CD14-positive monocyte (primary cell): ENCODE results near the gene DUSP1. TPM values are rescaled to one million over a fixed set of nuclear protein-coding genes. Genes with fewer than 3 reads are reported as not detected.
A peak's percentile ranks its signal among the peaks of the same experiment; 100 is the strongest.
"Not testable (repeated sequence)": the region's sequence is repeated elsewhere in the genome, so short reads cannot be mapped to it uniquely, and the experiment has no call there.

Experiments
- DNase-seq, 3 donors: peaks; one replicate each; pipeline ENCODE4 v3.0.0-alpha.2; 2011 to 2022
- H2AFZ ChIP-seq: 2 replicates; pipeline ENCODE4 v1.6.0; 2012; ENCODE audit warnings: mild to moderate bottlenecking, low read depth, low read length, inconsistent platforms; ENCODE audit not compliant: insufficient read depth, poor library complexity, severe bottlenecking
- H3K27ac ChIP-seq, 2 donors: 1 replicate in 1 of 2; 2 replicates in 1 of 2; pipeline ENCODE4 v1.5.1; 2012 to 2013; ENCODE audit warnings: low read length in 2 of 2, control low read depth in 1 of 2, inconsistent platforms in 1 of 2, low read depth in 1 of 2, mild to moderate bottlenecking in 1 of 2
- H3K27me3 ChIP-seq, 2 donors: one replicate each; pipeline versions ENCODE4 v1.6.0 to v1.6.1; 2011 to 2013; ENCODE audit warnings: low read length in 2 of 2; ENCODE audit not compliant: control insufficient read depth in 2 of 2, insufficient read depth in 2 of 2
- H3K36me3 ChIP-seq, 2 donors: replicated peaks in 1 of 2; 1 replicate in 1 of 2; 2 replicates in 1 of 2; pipeline versions ENCODE4 v1.5.1 to v1.6.1; 2012 to 2013; ENCODE audit warnings: low read length in 2 of 2, control low read depth in 1 of 2, inconsistent platforms in 1 of 2, mild to moderate bottlenecking in 1 of 2; ENCODE audit not compliant: insufficient read depth in 2 of 2, control insufficient read depth in 1 of 2
- H3K4me1 ChIP-seq, 2 donors: 1 replicate in 1 of 2; 2 replicates in 1 of 2; pipeline versions ENCODE4 v1.5.1 to v1.6.1; 2012 to 2013; ENCODE audit warnings: low read length in 2 of 2, control low read depth in 1 of 2, inconsistent platforms in 1 of 2, mild to moderate bottlenecking in 1 of 2, moderate library complexity in 1 of 2; ENCODE audit not compliant: insufficient read depth in 2 of 2, control insufficient read depth in 1 of 2
- H3K4me2 ChIP-seq: replicated peaks from 2 replicates; pipeline ENCODE3; 2012; ENCODE audit warnings: low read length, moderate library complexity, mild to moderate bottlenecking; ENCODE audit not compliant: poor library complexity, severe bottlenecking; ENCODE audit errors: extremely low read depth
- H3K4me3 ChIP-seq, 3 experiments: fragments of 200-600 bp in 1 of 3; sonication (generic) in 1 of 3; replicated peaks in 1 of 3; 1 replicate in 2 of 3; 2 replicates in 1 of 3; pipeline ENCODE4 v1.5.1; 2011 to 2013; ENCODE audit warnings: low read length in 3 of 3, mild to moderate bottlenecking in 3 of 3, control low read depth in 2 of 3, low read depth in 2 of 3, inconsistent platforms in 1 of 3, moderate library complexity in 1 of 3
- H3K79me2 ChIP-seq: 2 replicates; pipeline ENCODE4 v1.6.0; 2012; ENCODE audit warnings: mild to moderate bottlenecking, control low read depth, inconsistent platforms, low read length, moderate library complexity; ENCODE audit not compliant: insufficient read depth
- H3K9ac ChIP-seq: 2 replicates; pipeline ENCODE4 v1.6.0; 2017; ENCODE audit warnings: low read length, mild to moderate bottlenecking; ENCODE audit not compliant: insufficient read depth, poor library complexity, severe bottlenecking
- H3K9me3 ChIP-seq, 2 donors: replicated peaks in 1 of 2; 1 replicate in 1 of 2; 2 replicates in 1 of 2; pipeline versions ENCODE4 v1.5.1 to v1.6.1; 2012 to 2013; ENCODE audit warnings: low read length in 2 of 2, control low read depth in 1 of 2; ENCODE audit not compliant: control insufficient read depth in 1 of 2, insufficient read depth in 1 of 2
- H4K20me1 ChIP-seq: 2 replicates; pipeline ENCODE4 v1.6.0; 2012; ENCODE audit warnings: mild to moderate bottlenecking, low read length, control low read depth, moderate library complexity; ENCODE audit not compliant: insufficient read depth
- H3K27ac Mint-ChIP-seq, 7 donors: one replicate each; pipeline ENCODE4 v1.8.0; 2020; ENCODE audit warnings: mild to moderate bottlenecking in 7 of 7, mixed read lengths in 7 of 7, moderate library complexity in 6 of 7, inconsistent platforms in 2 of 7
- H3K27me3 Mint-ChIP-seq, 3 donors: one replicate each; pipeline ENCODE4 v1.8.0; 2021 to 2022; ENCODE audit warnings: low read depth in 3 of 3, mild to moderate bottlenecking in 3 of 3, mixed read lengths in 3 of 3, moderate library complexity in 3 of 3, inconsistent platforms in 1 of 3
- H3K36me3 Mint-ChIP-seq, 2 donors: one replicate each; pipeline ENCODE4 v1.8.0; 2020; ENCODE audit warnings: mixed read lengths in 2 of 2, inconsistent platforms in 1 of 2, mild to moderate bottlenecking in 1 of 2
- H3K4me1 Mint-ChIP-seq: one replicate; pipeline ENCODE4 v1.8.0; 2020; ENCODE audit warnings: mild to moderate bottlenecking, mixed read lengths
- H3K4me3 Mint-ChIP-seq, 2 donors: one replicate each; pipeline ENCODE4 v1.8.0; 2020; ENCODE audit warnings: mild to moderate bottlenecking in 2 of 2, mixed read lengths in 2 of 2, moderate library complexity in 1 of 2
- H3K9me3 Mint-ChIP-seq, 7 donors: one replicate each; pipeline ENCODE4 v1.8.0; 2020 to 2022; ENCODE audit warnings: mixed read lengths in 7 of 7, mild to moderate bottlenecking in 6 of 7, moderate library complexity in 6 of 7, inconsistent platforms in 2 of 7
- WGBS: methylation state at CpG from one replicate; pipeline ENCODE4 v1.1.5; 2013; ENCODE audit warnings: missing lambda C conversion rate; ENCODE audit not compliant: insufficient coverage; 5-methylcytosine and 5-hydroxymethylcytosine counted together
- intact Hi-C, 2 donors: fragments of 100-400 bp; cut with micrococcal nuclease; formaldehyde crosslinking; loops; one replicate each; pipeline versions ENCODE4 v1.15.0 to v1.15.1; 2023
- polyA plus RNA-seq, 3 donors: library from polyadenylated mRNA; depleted of rRNA in 1 of 3; unstranded in 2 of 3; stranded (reverse) in 1 of 3; fragments of 300-500 nt in 2 of 3; fragments of >200 nt in 1 of 3; fragmentation: Illumina TruSeq in 2 of 3; gene quantifications; 1 replicate in 2 of 3; 2 replicates in 1 of 3; pipeline ENCODE4 v1.2.3, GENCODE V29; 2012 to 2021
- TF ChIP-seq, protein P1 (sequence below): fragments of 200-600 bp; IDR thresholded peaks from one replicate; pipeline ENCODE4 v1.8.0; 2022; ENCODE audit warnings: antibody characterized with exemption, mild to moderate bottlenecking

The DUSP1 gene
- polyA plus RNA-seq, 3 donors: 1,963 to 4,884 (median 3,954) TPM

DNA sequence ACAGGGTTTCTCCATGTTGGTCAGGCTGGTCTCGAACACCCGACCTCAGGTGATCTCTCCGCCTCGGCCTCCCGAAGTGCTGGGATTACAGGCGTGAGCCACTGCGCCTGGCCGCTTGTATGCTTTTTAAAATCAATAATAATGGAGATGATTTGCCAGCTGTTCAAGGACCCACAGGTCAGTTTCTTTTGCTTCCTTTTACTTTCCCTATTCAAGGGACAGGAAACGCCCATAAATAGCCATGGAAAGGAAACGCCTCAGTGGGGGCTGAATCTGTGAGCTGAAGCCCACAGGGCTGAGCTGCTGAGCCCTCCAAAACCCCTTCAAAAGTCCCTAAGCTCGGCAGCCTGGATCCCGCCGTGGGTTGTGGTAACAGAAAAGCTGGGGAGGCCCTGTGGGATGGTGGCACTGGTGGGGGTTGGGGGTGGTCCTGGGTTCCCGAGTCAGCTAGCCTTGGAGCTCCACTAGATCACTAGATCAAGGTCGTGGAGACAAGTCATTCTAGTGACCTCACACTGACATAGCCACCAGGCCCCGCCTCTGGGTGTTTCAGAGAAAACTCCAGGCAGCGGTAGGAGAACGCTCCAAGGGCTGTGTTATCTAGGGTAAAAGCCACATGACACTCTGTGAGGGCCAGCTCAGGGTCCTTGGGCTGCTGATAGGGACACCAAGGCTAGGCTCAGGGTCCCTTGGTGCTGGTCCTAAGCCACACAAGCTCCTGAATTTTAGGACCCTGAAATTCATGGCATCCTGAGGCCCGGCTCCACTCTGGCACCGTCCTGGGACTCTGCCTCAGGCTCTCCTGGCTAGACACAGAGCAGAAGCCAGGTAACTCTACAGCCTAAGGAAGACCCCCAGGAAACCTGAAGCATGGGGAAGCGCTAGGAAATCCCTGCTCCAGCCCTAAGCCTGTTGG lies 18.0 kb upstream of the DUSP1 start:
- H3K27ac Mint-ChIP-seq: peak overlapping the region in 4 of 7 donors; percentile 67 to 91 (median 85)
- H3K27me3 Mint-ChIP-seq: peaks cover 0 to 2% (median 0%) of the 10 kb centered on the region in 3 donors
- no peaks in the 10 kb centered on the region for H4K20me1 ChIP-seq
- H3K36me3 ChIP-seq: no peaks in the 10 kb centered on the region
- H3K9ac ChIP-seq: no peak overlapping the region
- peaks cover 23% of the 10 kb centered on the region for H3K4me1 Mint-ChIP-seq
- peaks cover 0 to 9% of the 10 kb centered on the region in 2 donors for H3K9me3 ChIP-seq
- peaks cover 3 to 6% of the 10 kb centered on the region in 2 donors for H3K36me3 Mint-ChIP-seq
- no peak overlapping the region for H2AFZ ChIP-seq
- H3K27me3 ChIP-seq: no peaks in the 10 kb centered on the region
- H3K27ac ChIP-seq: peak overlapping the region in 1 of 2 donors; percentile 73
- TF ChIP-seq, protein P1, sequence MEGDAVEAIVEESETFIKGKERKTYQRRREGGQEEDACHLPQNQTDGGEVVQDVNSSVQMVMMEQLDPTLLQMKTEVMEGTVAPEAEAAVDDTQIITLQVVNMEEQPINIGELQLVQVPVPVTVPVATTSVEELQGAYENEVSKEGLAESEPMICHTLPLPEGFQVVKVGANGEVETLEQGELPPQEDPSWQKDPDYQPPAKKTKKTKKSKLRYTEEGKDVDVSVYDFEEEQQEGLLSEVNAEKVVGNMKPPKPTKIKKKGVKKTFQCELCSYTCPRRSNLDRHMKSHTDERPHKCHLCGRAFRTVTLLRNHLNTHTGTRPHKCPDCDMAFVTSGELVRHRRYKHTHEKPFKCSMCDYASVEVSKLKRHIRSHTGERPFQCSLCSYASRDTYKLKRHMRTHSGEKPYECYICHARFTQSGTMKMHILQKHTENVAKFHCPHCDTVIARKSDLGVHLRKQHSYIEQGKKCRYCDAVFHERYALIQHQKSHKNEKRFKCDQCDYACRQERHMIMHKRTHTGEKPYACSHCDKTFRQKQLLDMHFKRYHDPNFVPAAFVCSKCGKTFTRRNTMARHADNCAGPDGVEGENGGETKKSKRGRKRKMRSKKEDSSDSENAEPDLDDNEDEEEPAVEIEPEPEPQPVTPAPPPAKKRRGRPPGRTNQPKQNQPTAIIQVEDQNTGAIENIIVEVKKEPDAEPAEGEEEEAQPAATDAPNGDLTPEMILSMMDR: no peak
- H3K4me2 ChIP-seq: peak overlapping the region; percentile 28
- peak overlapping the region in 1 of 2 donors; percentile 46 for H3K4me3 Mint-ChIP-seq
- intact Hi-C loops: no loop called here
- WGBS: 66% methylated on average over 13 of the region's 21 CpGs
- H3K4me3 ChIP-seq: peak overlapping the region in 1 of 3 experiments; percentile 16
- H3K4me1 ChIP-seq: peaks cover 27 to 46% of the 10 kb centered on the region in 2 donors
- H3K9me3 Mint-ChIP-seq: peaks cover 4 to 13% (median 9%) of the 10 kb centered on the region in 7 donors
- H3K79me2 ChIP-seq: no peaks in the 10 kb centered on the region
- peak in 2 of 3 donors; percentile 58 to 76 for DNase-seq

DNA sequence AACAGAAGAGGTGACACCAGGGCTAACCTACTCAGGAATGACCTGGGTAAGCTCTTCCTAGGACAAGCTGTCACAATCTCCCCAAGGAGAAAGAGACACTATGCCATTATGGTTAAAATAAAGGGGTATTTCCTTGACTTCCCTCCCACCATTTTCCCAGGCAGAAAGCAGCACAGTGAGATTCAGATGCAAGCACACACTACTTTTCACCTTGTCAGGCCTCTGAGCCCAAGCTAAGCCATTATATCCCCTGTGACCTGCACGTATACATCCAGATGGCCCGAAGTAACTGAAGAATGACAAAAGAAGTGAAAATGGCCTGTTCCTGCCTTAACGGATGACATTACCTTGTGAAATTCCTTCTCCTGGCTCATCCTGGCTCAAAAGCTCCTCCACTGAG lies 16.5 kb upstream of the DUSP1 start:
- H3K27me3 ChIP-seq, H3K9me3 ChIP-seq, H3K36me3 Mint-ChIP-seq, intact Hi-C loops, H3K79me2 ChIP-seq, H3K4me3 ChIP-seq, H3K27ac Mint-ChIP-seq, H3K4me3 Mint-ChIP-seq, H3K36me3 ChIP-seq, DNase-seq, H3K27ac ChIP-seq, H3K27me3 Mint-ChIP-seq, H3K9me3 Mint-ChIP-seq, H3K4me2 ChIP-seq, H2AFZ ChIP-seq, H3K9ac ChIP-seq, H4K20me1 ChIP-seq: not testable (repeated sequence)
- WGBS: 87% methylated on average over 3 of the region's 3 CpGs
- H3K4me1 ChIP-seq: peaks cover 22 to 34% of the 10 kb centered on the region in 2 donors
- H3K4me1 Mint-ChIP-seq: peaks cover 15% of the 10 kb centered on the region
